Right kidney (tissue), 1 donor: Measurements from ENCODE around the gene POPDC2.

Experiments used
- DNase-seq: peaks from one replicate; pipeline ENCODE4 v3.0.0-alpha.2; 2016

The POPDC2 gene

DNA sequence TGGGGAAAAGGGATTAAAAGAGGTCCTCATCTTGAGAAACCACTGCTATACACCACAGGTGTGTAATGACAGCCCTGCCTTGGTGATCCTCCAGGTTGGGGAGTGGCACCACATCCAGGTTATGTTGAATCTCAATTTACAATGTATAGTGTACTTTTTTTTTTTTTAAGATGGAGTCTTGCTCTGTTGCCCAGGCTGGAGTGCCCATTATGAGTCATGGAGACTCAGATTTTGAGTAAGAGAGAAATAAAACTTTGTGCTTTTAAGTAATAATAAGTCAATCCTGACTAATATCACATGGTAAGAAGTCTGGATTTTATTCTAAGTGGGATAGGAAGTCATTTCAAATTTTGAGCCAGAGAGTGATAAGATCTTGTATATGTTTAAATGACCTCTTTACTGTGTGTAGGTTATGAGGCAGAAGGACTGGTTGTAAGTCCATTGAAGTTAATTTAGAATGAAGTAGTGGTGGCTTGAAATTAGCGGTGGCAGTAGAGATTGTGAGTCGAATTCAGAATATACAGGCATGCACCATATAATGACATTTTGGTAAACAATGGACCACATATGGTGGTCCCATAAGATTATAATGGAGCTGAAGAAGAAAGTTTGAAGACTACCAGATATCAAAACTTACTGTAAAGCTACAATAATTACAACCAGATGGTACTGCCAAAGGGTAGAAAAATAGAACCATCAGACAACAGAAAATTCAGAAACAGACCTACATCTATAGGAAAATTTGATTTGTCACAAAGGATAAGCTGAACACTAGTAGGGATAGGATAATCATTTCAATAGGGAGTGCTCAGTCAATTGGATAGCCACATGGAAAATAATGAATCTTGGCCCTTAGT, 20.7 kb downstream of the POPDC2 start:
- no peak for DNase-seq

DNA sequence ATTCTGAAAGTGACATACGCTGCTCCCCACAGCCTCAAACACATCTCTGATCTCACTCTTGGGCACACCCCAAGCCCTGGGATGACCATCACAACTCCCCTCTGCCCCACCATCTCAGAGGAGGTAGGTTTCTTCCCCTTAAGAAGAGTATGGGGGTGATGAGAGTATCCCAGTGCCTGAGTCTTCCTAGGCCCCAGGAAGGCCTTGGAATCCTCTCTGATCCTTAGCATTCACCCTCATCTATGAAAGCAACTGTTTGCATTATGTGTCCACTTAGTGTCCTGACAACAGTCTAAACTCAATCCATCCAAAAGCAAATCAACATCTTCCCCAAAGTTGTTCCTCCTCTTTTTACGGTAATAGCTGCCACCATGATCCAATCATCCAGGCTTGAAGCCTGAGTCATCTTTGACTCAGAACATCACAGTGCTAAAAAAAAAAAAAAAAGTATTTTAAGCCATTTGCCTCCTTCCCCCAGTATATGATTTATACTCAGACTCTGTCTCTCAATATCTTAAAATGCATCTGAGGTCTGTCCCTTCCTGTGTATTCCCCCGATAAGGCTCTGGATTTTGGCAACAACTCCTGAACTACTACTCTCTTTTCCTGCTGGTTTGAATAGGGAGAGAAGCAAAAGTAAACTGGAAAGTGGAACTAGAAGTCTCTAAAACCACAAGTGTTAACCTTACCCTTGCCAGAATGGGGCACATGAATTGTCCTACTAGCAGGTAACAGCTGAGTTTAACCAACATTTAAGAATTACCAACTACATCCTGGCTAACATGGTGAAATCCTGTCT, 22.5 kb downstream of the POPDC2 start:
- DNase-seq = no peak

DNA sequence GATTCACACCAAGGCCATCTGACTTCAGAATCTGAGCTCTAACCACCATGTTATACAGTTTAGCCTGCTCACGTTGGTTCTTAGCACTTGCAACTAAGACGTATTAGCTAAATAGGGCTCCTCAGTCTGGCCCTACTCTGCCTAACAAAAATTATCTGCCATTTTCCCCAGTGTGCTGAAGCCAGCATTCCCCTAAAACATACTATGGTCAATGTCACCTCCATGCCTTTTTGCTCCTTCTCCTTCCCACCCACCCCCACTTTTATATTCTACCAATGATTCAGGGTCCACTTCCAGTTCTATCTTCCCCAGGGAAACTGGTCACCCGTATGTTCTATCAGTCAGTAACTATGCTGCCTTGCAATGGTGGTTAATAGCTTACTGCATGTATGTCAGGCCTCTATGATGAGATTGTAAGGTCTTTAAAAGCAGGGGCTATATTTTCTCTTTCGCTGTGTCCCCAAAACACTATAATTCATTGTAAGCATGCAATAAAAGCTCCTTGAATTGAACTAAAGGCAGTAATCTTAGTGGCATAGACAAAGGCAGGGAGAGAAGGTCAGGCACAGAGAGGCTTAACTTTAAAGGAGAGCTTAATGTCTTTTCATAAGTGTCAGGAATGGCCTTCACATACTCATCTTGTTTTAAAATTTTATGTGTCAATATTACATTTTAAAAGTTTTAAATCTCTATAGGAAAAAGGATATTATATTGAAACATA, 23.3 kb downstream of the POPDC2 start:
- DNase-seq = no peak

DNA sequence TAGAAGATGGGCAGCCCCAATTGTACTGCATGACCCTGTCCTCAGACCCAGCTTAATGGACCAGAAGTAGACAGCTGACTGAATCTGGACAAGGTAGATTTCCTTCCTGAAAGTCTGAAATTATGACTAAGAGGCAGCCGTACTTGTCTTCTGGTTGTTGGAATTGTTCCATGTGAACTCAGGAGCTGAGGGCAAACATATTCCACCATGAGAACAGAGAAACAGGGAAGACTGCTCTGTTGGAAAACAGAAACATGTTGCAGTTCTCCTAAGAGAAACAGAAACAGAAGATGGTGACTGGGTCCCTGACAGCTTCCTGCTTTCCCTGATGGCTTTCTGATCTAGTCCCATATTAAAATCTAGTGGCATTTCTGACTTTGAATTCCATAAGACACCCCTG, 24.1 kb downstream of the POPDC2 start:
- DNase-seq = no peak

DNA sequence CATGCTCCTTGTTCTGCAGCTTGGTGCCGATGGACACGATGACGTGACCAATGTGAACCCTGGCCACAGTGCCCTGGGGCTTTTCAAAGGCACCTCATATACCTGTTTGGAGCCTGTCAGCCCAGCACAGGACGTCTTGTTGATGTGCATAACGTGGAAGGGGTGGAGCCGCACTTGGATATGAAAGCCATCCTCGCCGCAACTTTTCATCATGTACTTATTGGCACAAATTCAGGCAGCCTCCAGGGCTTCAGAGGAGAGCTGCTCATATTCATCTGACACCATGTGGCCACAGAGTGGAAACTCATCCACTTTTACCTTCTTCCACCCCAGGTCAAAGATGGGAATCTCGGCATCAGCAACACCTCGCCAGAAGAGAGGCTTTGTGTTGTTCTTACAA, 24.7 kb downstream of the POPDC2 start:
- DNase-seq = no peak

DNA sequence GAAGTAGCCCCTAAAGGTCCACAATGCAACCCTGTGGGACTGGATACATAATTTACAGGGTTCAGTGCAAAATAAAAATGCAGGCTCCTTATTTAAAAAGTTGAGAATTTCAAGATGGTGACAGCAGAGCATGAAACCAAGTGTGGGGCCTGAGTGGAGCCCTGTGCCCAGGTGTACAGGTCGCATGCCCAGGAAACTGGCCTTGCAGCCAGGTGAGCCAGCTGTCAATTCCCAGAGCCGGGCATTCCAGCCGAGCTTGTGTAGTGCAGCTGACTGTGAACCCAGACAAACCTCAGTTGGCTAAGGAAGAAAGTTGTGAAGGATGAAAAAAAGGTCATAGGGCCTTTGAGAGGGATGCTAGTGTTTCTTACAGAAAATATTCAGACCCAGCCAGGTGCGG, 27.6 kb downstream of the POPDC2 start:
- no peak for DNase-seq

DNA sequence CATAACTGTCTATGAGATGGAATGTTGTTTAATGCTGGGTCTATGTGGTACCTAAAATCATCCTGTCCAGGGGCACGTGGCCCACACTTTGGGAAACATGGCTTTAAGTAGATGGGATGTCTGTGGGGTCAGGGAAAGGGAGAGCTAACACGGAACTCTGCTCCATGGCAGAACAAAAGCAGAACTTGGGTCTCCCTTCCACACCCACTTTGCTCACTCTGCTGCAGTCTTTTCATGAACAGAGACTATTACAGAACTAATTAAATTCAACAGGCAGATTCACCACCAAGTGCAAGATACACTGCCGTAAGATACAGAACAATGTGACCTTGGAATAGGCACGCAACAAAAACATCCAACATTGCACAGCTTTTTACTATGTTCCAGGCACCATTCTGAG, 28.2 kb downstream of the POPDC2 start:
- no peak for DNase-seq

DNA sequence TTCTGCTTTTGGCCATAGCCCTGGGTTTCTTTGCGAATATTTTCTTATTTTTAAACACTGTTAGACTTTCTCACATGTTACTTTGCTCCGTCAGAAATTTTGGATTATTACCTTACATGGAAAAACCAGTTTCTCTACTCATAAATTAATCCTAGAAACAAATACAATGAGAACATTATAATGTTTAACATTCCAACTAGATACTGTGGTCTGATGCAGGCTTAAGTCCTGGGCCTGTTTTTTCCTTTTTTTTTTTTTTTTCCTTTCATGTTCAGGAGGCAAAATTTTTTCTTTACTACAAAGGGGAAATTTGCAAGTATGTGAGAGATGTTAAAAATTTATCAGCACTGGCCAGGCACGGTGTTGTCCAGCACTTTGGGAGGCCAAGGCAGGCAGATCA, 28.9 kb downstream of the POPDC2 start:
- DNase-seq = no peak

DNA sequence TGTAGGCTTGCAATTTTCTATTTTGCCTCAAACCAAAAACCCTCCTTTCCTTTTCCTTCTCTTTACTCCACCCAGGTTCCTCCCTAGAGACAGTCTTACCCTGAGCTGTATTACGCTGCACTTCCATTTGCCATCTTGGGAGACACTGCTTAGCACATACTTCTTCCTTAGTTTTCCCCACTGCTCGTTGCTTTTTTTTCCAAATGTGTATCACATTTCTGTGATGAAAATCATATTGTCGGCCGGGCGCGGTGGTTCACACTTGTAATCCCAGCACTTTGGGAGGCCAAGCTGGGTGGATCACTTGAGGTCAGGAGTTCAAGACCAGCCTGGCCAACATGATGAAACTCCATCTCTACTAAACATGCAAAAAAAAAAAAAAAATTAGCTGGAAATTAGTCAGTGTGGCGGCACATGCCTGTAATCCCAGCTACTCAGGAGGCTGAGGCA, 29.5 kb downstream of the POPDC2 start:
- DNase-seq = no peak

DNA sequence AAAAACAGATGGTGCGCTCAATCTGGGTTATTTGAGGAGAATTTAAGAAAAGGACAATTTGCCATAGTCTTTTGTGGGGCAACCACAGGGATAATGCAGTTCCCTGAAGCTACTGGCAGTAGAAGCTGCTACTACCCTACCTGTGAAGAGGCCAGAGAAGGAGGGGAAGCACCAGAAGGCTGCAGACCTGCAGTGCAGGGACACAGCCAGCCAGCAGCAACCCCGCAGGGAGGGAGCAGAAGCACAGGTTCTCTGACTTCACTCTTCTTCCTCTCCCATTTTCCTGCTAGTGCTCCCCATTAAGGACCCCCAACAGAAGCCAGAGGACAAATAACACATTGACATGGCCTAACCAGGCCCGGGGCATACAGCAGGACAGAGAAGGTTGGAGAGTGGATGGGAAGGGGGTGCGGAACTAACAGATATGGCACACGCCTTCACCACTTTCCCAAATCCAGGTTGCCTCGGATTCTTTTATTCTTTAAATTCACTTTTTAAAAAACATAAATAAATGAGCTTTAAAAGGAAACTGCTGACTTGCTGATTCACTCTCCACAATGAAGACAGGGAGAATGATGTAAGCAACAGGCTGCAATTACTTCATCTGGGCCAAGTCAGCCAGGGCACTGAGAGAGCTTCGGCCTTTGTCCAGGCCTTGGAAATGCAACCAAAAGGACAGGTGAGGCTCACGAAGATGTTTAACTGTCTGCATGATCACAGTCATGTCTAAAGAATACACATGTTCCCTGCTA, 30.1 kb downstream of the POPDC2 start:
- DNase-seq = no peak

DNA sequence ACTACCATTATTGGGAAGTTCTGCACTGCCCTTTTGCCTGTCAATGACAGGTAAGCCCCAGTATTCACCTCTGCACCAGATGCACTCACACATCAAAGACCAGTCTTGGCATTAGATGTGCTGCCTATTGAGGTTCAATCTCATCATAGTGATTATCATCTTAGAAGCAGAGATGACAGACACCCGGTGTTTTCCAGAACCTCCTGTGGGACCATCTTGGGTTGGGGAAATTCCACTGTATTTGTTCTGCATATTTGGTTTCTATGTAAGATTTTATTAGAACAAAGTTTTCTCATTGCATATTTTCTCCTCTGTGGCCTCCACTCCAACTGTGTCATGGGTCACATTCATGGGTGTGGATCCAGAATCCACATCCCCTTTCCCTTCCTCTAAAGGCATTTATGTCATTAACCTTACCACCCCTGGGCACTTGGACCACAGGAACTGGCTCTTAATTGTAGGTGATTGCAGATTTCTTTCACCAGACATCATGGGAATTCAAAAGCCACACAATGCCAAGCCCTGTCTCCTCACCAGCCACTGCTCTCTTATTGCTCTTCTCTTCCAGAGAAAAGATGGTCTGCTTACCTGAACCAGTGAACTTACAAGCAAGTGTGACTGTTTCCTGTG, 31.5 kb downstream of the POPDC2 start:
- DNase-seq = no peak

DNA sequence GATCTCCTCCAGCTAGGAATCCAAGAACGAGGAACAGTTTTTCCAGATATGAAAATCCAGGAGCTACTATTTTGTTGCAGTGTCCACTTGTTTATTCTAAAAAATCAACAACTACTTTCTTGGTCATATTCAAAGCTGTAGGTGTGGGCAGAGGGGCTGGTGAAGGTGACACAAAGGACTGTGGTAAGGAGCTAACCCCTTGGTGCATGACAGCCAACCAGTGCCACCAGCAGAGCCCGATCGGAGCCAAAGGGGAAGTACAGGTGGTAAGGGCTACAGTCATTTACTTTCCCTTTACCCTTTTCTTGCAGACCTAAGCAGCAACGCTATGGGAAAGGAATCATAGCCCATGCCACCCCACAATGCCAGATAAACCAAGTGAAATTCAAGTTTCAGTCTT, 32.0 kb downstream of the POPDC2 start:
- no peak for DNase-seq

DNA sequence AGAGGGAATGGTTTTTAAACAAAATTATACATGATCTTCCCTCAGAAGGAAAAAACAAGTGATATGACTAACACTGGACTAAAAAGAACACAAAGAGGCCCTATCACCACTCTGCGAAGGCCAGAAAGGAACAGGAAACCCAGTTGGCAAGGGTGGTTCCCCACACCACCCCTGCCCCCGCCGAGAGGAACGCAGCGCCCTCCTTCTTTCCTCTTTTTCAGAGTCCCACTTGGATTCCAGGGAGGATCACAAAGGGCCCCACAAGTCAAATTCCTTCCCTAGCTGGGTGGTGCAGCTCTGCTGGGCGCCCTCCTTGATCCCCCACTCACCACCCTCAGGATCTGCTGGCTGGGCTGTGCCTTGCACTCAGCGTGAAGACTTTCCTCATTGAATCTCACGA, 32.9 kb downstream of the POPDC2 start:
- no peak for DNase-seq

DNA sequence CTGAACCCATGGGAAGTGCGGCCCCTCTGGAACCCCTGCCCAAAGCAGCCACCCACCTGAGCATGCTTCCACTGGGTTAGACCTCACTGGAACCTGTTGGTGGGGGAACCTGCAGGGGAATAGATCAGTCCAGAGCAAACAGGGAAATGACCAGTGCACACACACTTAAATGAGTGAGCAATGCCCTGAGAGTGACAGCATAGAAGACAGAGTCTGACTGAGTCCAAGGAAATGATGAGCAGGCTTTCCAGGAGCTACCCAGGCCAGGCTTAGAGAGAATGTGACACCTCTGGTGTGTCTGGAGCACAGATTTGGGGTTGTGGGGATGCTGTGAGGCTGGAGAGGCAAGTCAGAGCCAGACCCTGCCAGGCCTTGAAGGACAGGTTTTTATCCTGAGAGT, 34.2 kb downstream of the POPDC2 start:
- no peak for DNase-seq

DNA sequence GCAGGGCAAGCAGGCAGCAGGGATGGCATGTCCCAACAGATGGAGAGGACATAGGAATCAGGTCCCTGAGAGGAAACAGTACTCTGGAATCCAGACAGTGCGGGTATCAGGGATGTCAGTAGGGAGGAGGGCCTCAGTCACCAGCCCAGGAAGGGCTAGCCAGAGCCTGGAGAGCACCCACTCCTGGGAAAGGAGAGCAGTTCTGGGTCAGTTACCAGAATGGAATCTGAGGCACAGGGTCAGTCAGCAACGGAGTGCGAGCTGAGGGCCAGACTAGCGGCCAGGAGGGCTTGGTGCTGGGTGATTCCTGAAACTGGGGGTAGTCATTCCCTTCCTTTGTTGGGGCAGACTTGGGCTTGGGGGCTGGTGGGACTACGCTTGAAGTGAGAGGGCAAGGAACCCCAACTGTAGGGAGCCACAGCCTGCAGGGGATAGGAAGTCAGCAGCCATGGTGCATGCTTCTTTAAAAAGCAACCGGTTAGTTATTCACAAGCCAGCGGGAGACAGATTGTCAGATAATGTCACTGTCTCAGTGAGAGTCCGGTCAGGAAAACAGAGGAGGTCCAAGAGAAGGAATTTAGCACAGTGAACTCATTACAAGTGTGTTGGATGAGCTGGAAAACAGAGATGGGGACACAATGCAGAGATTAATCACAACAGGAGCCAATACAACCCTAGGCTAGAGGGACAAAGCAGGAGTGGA, 34.8 kb downstream of the POPDC2 start:
- no peak for DNase-seq

DNA sequence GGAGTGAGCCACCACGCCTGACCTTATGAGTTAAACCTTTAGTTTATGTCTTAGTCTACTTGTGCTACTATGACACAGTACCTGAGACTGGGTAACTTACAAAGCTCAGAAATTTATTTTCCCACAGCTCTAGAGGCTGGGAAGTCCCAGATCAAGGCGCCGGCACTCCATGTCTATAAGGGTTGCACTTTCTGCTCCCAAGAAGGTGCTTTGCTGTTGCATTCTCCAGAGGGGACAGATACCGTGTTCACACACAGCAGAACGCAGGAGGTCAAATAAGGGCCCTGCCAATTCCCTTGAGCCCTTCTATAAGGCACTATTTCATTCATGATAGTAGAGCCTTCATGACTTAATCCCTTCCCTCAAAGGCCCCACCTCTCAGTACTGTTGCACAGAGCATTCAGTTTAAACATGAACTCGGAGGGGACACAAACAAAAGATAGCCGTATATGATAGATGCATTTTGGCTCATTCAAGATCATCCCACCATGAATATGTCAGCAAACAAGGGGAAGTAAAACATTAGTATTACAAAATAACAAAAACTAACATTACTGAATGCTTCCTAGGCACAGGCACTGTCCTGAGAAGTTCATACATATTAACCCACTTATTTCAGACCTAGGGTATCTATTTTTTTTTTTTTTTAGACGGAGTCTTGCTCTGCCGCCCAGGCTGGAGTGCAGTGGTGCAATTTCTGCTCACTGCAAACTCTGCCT, 36.2 kb downstream of the POPDC2 start:
- no peak for DNase-seq

DNA sequence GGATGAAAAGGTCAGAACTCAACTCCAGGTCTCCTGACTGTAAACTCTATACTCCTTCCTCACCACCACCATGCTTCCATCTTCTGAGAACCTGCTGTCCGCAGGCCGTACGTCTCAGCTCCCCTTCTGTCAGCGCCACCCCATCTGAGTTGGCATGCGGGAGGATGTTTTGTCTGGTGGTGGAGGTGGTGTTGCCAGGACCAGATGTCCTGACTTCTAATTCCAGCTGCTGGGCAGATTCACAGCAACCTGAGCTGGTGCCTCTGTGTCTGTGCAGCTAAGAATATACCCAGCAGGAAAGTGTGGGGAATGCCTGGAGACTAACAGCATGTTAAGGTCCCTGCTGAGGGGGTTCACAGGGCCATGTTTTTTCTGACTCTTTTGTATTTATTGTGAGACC, 39.5 kb downstream of the POPDC2 start:
- no peak for DNase-seq

DNA sequence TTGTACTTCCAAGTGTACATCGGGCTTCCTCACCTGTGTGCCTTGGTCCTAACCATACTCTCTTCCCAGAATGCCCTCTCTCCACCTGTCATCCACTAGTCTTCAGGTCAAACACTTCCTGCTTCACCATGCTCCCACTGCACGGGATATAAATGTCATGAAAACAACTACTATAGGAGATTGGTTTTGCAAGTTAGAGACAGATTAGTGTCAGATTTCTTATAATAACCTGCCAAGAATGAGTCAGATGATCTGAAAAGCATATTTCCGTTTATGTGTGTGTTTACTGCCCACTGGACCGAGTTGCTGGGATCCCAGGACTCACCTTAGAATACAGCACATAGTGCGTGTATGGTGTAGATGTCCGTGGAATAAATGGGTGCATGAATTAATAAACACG, 41.3 kb downstream of the POPDC2 start:
- no peak for DNase-seq

DNA sequence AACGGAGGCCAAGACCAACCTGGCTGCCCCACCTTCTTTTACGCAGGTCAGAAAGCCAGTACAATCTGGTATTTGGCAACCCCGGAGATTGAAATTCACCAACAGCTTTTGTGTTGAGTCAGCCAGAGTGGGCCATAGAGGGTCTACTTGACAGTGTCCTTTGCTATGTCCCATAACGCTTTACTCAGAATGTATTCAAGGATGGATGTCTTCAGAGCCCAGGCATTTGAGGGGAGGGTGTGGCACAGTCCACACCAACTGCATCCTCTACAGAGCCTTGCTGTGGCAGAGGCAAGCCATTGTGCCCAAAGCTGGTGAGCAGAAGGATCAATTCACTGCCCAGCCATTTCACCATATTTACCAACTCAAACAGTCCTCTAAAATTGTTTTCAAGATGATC, 44.3 kb downstream of the POPDC2 start:
- no peak for DNase-seq

DNA sequence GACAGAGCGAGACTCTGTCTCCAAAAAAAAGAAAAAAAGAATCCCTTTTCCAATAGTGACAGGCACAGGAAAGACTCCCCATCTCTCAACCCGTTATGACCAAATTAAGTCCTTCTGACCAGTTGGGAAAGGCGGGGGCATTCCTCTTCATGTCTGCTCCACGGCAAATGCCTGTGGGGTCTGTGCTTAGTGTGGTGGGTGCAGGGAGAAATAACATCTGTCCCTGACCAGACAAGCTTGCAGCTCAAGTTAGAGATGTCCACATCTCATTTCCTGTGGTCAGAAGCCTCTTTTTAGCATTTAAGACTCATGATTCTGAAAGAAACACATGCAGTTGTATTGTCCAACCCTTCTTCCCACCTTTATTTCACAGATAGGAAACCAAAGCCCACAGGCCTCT, 46.5 kb downstream of the POPDC2 start:
- no peak for DNase-seq

DNA sequence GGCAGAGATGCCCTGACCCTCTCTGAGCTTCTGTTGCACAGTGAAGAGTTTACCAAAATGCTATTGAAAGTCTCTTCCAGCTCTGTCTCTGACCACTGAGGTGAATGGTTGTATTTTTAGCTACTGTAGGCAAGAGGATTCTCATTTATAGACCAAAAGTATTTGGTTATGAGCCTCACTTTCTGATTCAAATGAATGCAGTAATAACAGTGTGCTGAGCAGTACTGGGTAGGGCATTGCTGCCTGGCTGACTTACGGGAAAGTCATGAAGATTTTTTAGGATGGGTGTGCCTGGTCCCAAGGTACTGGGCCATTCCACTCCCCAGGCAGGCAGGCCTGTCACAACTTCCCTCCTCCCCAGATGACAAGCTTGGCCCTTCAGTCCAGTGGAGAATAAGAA, 47.2 kb downstream of the POPDC2 start:
- DNase-seq = no peak
